GM12864 (cell line): Measurements from ENCODE around the gene TMEM91.

ENCODE experiments used
- DNase-seq: peaks from one replicate; pipeline ENCODE4 v3.0.0-alpha.2; 2011; ENCODE audit warnings: low read depth
- H3K4me3 ChIP-seq: 2 replicates; pipeline ENCODE4 v1.5.1; 2011; ENCODE audit warnings: mild to moderate bottlenecking, low read depth, low read length, control low read depth
- CTCF ChIP-seq: IDR thresholded peaks from 2 replicates; pipeline ENCODE4 v1.5.1; 2011; ENCODE audit warnings: low read depth, mild to moderate bottlenecking, moderate library complexity, low read length, control low read depth, inconsistent platforms; ENCODE audit errors: missing control alignments

The TMEM91 gene

DNA sequence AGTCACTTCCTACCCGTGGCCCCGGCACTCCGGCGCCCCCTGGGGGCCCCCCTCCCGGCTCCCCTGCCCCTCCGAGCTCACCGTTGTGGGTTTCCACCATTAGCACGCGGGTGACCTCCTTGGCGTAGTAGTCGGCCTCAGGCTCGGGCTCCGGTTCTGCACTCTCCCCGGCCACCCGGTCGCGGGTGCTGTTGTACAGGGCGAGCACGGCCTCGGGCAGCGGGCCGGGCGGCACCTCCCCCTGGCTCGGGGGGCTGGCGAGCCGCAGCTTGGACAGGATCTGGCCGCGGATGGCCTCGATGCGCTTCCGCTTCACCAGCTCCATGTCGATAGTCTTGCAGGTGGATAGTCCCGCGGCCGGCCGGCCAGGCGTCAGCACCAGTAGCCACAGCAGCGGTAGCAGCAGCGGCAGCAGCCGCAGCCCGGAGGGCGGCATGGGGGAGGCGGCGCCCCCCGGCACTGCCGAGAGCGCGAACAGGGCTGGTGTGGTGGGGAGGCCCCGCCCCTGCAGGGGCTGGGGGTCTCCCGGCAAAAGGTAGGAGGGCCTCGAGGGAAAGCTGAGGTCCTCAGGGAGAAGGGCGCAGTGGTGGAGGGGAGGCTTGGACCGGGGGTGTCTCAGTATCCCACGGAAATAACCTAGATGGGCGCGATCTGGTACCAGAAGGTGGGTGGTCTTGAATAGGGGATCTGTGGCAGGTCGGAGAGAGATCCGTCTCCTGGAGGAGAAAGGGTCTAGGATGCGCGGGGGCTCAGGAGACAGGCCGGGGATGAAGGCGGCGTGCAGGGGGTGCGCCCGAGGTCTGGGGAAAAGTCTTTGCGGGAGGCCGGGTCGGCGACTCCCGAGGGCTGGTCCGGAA, 23.5 kb upstream of the TMEM91 start:
- peak; percentile 77 for TF ChIP-seq CTCF
- DNase-seq, result no peak
- H3K4me3 ChIP-seq, result peak overlapping the region; percentile 83

GRCh38 chr19:41353466-41354342, 22.6 kb upstream of the TMEM91 start, which contains the start of gene TGFB1:
Gene TGFB1 (minus strand): TSS chr19:41353922. CDS start chr19:41353044, 878 bp downstream.
- H3K4me3 ChIP-seq, result peak within 1 kb of the TSS; percentile 83
- peak; percentile 71 for DNase-seq
- peak; percentile 88 for TF ChIP-seq CTCF

- no peak for DNase-seq
- peak overlapping the region; percentile 46 for H3K4me3 ChIP-seq
- TF ChIP-seq CTCF, result no peak
Observed at GRCh38 chr19:41354343-41354953, 21.9 kb upstream of the TMEM91 start.

DNA sequence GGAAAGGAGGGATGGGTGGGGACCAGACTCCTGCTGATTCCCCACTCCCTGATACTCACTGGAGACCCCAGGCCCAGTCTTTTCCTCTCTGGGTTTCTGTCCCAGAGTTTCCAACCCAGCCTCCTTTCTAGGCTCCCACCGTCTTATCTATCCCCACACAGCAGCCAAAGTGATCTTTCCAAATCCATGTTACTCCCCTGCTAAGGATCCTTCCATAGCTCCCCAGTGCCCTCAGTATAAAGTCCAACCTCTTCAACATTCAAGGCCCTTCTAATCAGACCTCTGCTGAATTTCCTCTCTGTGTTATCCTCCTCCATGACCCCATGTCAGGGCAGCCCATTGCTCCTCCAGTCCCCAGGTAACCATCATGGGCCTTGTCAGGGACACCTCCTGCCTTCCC, 21.3 kb upstream of the TMEM91 start:
- no peak for DNase-seq
- no peak for TF ChIP-seq CTCF
- no peak overlapping the region for H3K4me3 ChIP-seq

- no peak for TF ChIP-seq CTCF
- no peak for DNase-seq
- H3K4me3 ChIP-seq, result no peak overlapping the region
Observed at GRCh38 chr19:41355802-41356201, 20.5 kb upstream of the TMEM91 start.

GRCh38 chr19:41356984-41357739, 19.2 kb upstream of the TMEM91 start:
- no peak overlapping the region for H3K4me3 ChIP-seq
- no peak for DNase-seq
- TF ChIP-seq CTCF, result no peak
